Omental fat pad (tissue), 4 donors: ENCODE data around the gene RPS8. TPM values are rescaled to one million over a fixed set of nuclear protein-coding genes. Genes with fewer than 3 reads are reported as not detected.
"Not testable (repeated sequence)": the region's sequence is repeated elsewhere in the genome, so short reads cannot be mapped to it uniquely, and the experiment has no call there.

ENCODE experiments used
- ATAC-seq: fragments of 150-250 bp; one replicate; pipeline ENCODE4 v1.9.1; 2016; ENCODE audit warnings: mild to moderate bottlenecking, moderate library complexity; ENCODE audit not compliant: low FRiP score
- DNase-seq: peaks from one replicate; pipeline ENCODE4 v3.0.0-alpha.2; 2019; ENCODE audit warnings: low spot score
- CTCF ChIP-seq, 3 donors: fragments of 450-650 bp; IDR thresholded peaks; one replicate each; pipeline ENCODE4 v1.5.1; 2016 to 2017; ENCODE audit warnings: antibody characterized with exemption in 3 of 3, mild to moderate bottlenecking in 3 of 3, moderate library complexity in 2 of 3
- total RNA-seq, 4 donors: library from RNA; depleted of rRNA; stranded (reverse); fragments of >200 nt; gene quantifications; one replicate each; pipeline ENCODE4 v1.1.0, GENCODE V29; 2016

RPS8 gene
- total RNA-seq, 4 donors from 2014 or later = 1,945 to 2,684 (median 2,276) TPM

- DNase-seq (no peak), ATAC-seq (no peak)
- no peak for TF ChIP-seq CTCF (IDR thresholded peaks at IDR 0.05)
Measured at GRCh38 chr1:44787506-44787905, 12.2 kb downstream of the RPS8 start.

DNA sequence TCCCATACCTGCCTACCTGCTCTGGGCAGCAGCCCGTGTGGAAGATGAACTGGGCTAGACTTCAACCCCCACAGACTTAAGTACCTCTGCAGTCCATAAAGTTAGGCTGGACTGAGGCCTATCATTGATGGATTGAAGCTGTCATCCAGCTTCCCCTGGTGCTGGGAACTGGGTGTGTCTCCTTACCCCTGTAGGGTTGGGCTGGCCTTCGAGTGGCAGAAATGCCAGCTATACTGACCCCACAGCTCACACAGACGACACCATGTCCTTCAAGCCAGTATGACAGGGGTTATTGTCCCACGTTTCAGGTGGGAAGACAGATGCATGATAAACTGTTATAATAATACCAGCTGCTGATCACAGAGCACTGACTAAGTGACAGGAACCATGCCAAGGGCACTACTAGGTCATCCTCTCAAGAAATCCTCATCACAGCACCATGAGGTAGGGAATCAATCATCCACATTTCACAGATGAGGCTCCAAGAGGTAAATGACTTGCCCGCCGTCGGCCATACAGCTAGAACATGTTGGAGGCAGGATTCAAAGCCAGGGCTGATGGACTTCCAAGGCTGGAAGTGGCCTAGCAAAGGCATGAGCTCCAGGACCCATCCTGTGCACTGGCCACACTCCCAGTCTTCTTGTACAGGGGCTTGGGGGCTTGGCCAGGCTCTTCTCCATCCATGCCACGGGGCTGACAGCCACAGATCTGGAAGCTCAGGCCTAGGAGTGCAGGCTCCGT, 12.9 kb downstream of the RPS8 start, which contains the start of gene BEST4:
Gene BEST4 (minus strand): TSS at position 51 of the 741 bp plus-strand sequence. CDS start 465 bp downstream, outside the sequence.
- TF ChIP-seq CTCF (IDR thresholded peaks at IDR 0.05) = no peak
- ATAC-seq (no peak), DNase-seq (no peak)

DNA sequence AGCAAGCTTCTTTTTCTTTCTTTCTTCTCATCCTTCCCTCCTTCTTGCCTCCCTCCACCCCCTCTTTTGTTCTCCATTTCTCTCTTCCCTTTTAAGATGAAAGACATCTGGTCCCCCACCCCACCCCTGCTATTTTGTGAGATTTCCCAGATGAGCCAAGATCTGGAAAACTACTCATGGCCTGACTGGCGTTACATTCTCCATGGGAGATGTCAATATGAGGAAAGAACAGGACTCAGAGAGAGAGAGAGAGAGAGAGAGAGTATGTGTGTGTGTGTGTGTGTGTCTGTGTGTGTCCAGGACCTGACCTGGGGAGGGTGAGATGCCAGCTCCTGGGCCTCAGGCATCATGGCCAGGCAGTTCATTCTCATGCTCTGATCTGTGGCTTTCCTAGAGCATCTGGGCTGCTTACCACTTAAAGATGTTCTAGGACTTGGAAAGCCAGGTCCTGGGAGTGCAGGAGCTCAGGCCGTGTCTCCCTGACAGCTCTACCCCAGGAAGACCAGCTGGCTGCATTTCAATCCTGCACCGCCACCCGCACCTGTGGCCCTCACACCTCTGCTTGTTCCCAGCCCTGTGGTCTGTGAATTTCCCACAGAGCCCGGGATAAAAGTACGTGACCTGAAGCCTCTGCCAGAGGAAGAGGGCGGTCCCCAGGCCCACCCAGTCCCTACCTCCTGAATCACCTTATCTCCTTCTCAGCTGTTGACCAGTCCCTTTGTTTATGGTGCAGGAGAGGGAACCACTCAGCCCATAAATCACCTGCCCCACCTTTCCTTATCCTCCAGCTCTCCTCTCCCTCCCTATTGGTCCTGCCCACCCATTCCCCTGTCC, 15.8 kb downstream of the RPS8 start:
- ATAC-seq = no peak
- no peak for DNase-seq
- TF ChIP-seq CTCF (IDR thresholded peaks at IDR 0.05) = no peak

DNA sequence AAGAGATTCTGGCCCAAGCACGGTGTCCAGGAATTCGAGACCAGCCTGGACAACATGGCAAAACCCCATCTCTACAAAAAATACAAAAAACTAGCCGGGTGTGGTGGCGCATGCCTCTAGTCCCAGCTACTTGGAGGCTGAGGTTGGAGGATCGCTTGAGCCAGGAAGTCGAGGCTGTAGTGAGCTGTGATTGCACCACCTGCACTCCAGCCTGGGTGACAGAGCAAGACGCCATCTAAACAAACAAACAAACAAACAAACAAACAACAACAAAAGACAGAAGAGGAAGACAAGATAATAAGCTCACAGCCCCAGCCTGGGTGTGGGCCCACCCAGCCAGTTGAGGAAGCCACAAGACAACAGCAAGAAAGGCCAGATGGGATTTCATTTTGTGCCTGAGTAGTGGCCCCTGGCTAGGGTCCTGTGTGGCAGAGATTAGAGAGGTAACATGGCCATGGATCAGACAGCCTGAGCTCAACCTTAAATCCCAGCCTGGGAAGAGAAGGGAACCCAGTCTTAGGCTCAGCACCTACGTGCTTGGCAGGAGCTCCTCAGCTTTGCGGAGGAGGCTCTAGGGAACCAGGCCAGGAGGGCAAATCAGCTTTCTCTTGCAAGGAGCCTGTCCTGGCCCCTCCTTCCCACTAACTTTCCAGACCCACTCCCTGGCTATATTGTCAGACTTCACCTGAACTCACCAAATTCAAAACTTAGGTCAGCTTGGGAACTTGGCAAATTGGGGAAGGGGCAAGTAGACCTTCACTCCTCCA, 17.6 kb downstream of the RPS8 start:
- DNase-seq (no peak), ATAC-seq (no peak)
- TF ChIP-seq CTCF (IDR thresholded peaks at IDR 0.05) = no peak

- not testable (repeated sequence) for DNase-seq, ATAC-seq
Measured at GRCh38 chr1:44797886-44798285, 22.5 kb downstream of the RPS8 start.

GRCh38 chr1:44798481-44799365, 23.4 kb downstream of the RPS8 start:
- no peak for ATAC-seq
- no peak for DNase-seq
- no peak for TF ChIP-seq CTCF (IDR thresholded peaks at IDR 0.05)
